Cerebellar cortex (tissue), 1 donor: ENCODE data around the gene ZNF558.
A peak's percentile ranks its signal among the peaks of the same experiment; 100 is the strongest.

Experiments
- DNase-seq: peaks from one replicate; pipeline ENCODE4 v3.0.0-alpha.2; 2015; ENCODE audit warnings: low spot score

Gene ZNF558

GRCh38 chr19:8832132-8833021, at the start of gene ZNF558, which contains the start of gene MBD3L1:
Gene ZNF558 (minus strand): TSS chr19:8832304. CDS start chr19:8822659, 9,645 bp downstream.
Gene MBD3L1 (plus strand): TSS chr19:8832377. CDS start chr19:8842679, 10,302 bp downstream.
- peak; percentile 98 for DNase-seq

GRCh38 chr19:8881512-8881911, 49.4 kb upstream of the ZNF558 start:
- no peak for DNase-seq

DNA sequence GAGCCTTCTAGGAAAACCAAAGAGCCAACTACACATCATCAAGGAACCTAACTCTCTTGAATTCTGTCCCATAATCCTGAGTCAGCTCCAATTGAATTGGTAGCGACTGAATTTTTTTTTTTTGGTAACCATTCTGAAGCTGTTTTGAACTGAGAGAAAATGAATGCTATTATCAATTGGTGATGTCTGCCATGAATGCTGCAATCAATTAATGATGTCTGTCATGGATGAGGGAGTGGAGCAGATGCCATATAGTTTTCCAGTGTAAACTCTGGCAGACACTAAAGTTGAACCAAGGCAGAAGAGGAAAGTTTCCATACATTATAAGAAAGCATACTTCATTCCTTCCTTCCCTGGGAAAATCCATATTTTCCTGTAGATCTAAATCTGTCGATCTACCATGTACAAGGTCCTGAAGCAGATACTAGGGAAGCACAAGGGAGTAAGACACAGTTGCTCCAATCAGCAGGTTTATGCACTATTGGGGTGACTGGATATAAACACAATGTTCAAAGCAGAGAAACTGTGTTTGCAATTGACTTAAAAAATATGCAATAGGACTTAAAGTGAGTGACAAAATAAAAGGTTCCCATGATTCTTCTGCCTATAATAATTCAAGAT, 48.9 kb upstream of the ZNF558 start:
- no peak for DNase-seq

DNA sequence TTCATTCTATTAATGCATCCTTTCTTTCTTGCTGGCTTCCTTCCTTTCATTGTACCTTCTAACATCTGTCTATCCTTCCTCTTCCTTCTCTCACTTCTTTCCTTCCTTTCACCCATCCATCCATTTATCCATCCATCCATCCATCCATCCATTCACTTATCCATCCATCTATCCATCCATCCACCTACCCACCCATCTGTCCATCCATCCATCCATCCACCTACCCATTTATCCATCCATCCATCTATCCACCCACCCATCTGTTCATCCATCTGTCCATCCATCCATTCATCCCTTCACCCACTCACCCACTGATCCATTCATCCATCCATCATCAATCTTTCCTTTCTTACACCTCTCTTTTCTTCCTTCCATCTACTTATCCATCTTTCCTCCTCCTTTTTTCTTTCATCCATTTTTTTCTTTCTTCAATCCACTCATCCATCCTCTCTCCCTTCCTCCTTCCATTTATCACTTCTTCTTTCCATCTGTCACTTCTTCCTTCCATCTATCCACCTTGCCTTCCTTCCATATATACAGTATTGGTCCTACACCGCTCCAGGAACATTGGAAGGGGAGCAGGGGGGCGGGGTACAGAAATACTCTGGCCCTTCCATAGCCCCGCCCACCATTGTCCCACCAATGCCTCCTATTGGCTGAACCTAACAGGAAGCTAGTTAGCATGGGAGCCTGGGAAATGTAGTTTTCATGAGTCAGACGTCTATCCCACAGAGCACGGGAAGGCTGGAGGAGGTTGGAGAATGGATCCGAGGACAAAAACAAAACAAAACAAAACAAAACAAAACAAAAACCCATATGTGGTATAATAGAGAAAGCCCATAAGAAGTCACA, 46.0 kb upstream of the ZNF558 start:
- no peak for DNase-seq

DNA sequence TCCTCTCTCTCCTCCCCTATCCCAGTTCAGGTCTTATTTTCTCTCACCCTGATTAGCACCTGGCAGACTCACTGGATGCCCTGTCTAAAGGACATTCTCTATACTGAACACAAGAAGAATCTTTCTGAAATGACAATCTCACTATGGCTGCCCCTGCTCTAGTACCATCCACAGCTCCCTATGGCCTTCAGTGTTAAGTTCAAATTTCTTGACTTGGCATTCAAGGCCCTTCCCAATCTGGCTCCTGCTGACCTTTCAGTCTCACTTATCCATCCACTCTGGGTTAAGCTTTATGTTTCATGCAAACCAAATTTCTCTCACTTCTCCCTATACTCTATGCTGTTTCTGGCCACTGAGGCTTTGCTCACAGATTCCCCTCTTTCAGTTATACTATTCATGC, 34.2 kb upstream of the ZNF558 start:
- DNase-seq = no peak

DNA sequence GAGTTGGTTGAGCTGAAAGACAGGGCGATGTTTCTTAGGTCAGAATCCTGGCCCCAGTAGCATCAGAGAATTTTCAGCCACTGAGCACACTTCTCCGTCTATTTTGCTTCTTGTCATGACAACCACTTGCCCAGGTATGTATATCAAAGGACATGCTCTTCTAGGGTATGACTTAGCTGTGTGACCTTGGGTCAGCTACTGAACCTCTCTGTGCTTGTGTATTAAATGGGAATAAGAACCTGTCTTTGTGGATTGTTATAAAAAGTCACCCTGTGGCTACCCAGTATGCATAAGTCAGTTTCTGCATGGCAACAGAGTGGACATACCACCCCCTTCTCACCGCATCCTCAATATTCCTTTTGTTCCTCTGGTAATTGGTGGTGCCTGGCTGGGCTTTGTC, 26.2 kb upstream of the ZNF558 start:
- DNase-seq = no peak

- no peak for DNase-seq
Measured at GRCh38 chr19:8850488-8850887, 18.4 kb upstream of the ZNF558 start.

GRCh38 chr19:8849232-8849631, 17.1 kb upstream of the ZNF558 start:
- DNase-seq = no peak

- DNase-seq = no peak
Measured at GRCh38 chr19:8846819-8847218, 14.7 kb upstream of the ZNF558 start.

DNA sequence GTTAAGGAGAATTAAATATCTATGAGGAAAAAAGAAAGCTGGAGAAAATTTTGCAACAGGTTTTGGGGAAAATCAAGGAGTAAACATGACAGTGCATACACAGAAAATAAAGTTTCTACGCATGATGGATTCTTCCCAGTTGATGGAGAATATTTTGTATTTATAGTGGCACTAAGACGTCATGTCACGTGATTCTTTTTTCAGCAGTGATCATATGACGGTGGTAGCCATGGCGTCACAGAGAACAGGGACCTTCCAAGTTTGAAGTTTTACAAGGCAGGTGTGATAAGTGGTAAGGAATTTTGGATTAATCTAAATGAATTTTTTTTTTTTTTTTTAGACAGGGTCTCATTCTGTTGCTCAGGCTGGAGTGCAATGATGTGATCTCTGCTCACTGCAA, 8.6 kb upstream of the ZNF558 start:
- no peak for DNase-seq

- DNase-seq = no peak
Measured at GRCh38 chr19:8835877-8836276, 3.8 kb upstream of the ZNF558 start.

GRCh38 chr19:8835446-8835845, 3.3 kb upstream of the ZNF558 start:
- no peak for DNase-seq

DNA sequence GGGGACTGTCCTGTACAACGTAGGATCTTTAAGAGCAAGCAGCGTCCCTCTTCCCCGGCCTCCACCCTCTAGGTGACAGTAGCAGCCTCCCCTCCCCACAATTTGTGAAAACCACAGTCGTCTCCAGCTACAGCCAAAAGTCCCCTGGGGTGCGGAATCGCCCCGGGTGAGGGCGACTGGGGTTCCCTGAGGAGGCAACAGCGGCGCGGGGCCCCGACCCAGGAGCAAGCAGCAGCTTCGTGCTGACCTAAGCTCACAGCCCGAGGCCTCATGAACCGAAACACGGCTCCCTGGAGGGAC, 322 bp downstream of the ZNF558 start:
- DNase-seq = peak; percentile 32

DNA sequence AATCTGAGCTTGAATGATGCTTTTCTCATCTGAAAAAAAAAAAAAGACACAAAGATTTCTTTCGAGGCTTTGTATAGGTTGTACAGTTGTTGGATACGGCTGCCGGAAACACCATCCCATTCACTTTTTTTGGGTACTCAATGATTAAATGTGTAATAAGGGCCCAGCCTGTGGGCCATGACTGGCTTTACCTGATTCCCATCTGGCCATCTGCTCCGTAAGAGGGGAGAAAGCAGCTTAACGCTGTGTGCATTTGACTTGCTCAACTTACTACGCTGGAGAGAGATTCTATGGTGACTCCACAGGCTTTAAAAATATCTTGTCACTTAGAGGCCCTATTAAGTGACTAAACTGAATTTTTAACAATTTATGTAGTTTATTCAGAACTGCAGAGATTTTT, 731 bp downstream of the ZNF558 start:
- DNase-seq = no peak

DNA sequence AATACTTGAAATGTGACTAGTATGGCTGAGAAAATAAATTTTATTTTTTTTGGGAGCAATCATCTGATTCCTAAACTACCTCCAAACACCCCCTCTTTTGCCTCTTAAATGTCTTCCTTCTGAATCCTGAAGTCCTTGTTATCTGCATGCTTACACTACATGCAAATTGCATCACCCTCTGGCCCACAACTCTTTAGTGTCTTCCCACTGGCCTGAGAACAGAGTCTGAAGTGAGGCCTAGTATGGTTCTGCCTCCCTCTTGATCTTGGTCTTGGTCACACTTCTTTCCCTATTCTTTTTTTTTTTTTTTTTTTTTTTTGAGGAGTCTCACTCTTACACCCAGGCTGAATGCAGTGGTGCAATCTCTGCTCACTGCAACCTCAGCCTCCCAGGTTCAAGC, 4.8 kb downstream of the ZNF558 start:
- DNase-seq = no peak

- no peak for DNase-seq
Measured at GRCh38 chr19:8826371-8826770, 5.7 kb downstream of the ZNF558 start.

GRCh38 chr19:8821748-8822241, 10.3 kb downstream of the ZNF558 start:
- DNase-seq = no peak

- no peak for DNase-seq
Measured at GRCh38 chr19:8820234-8820633, 11.9 kb downstream of the ZNF558 start.

- no peak for DNase-seq
Measured at GRCh38 chr19:8815780-8816179, 16.3 kb downstream of the ZNF558 start.

DNA sequence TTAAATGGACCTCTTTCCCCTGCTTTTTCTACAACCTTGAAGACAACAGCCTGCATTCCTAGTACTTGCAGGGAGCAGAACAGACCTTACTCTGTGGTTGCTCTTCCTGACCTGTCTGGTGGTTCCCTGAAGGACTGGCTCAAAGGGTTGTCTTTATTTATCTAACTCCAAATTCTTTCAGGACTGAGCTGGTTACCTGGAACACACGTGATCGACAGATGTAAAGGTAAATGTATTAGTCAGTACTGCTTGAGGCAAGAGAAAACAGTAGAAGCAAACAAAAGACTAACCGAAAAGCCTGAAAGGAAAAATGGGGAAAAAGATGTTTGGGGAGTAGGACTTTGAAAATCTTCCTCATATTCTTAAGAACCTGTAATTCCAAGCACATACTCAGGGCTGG, 17.9 kb downstream of the ZNF558 start:
- DNase-seq = no peak

GRCh38 chr19:8811315-8812172, 20.6 kb downstream of the ZNF558 start:
- DNase-seq = no peak

DNA sequence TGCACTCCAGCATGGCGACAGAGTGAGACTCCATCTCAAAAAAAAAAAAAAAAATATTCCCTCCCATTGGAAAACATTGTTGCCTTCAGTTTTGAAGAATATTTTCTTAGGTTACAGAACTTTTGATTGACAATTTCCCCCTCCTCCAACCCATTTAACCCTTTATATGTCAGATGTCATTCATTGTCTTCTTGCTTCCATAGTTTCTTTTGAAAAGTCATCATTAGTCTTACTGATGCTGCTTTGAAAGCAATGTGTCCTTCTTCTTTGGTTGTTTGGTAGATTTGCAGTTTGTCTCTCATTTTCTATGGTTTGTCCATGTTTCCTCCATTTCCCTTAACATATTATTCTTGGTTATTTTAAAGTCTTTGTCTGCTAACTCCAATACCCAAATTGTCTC, 25.4 kb downstream of the ZNF558 start:
- DNase-seq = peak; percentile 6
